ENCODE measurements around the gene PCSK1N.

GRCh38 chrX:48798318-48798717 is 37.1 kb downstream of the PCSK1N start:
- TF ChIP-seq EZH2phosphoT487 (IDR thresholded peaks at IDR 0.05; ENCODE audit: borderline replicate concordance), result no peak
- no peak for TF ChIP-seq POLR2AphosphoS5 (IDR thresholded peaks at IDR 0.05; ENCODE audit: low read depth, low read length)
- TF ChIP-seq TCF7L2 (IDR thresholded peaks at IDR 0.05; ENCODE audit: borderline replicate concordance, extremely low read depth, insufficient read depth, insufficient read length), result no peak
- TF ChIP-seq, protein P1, sequence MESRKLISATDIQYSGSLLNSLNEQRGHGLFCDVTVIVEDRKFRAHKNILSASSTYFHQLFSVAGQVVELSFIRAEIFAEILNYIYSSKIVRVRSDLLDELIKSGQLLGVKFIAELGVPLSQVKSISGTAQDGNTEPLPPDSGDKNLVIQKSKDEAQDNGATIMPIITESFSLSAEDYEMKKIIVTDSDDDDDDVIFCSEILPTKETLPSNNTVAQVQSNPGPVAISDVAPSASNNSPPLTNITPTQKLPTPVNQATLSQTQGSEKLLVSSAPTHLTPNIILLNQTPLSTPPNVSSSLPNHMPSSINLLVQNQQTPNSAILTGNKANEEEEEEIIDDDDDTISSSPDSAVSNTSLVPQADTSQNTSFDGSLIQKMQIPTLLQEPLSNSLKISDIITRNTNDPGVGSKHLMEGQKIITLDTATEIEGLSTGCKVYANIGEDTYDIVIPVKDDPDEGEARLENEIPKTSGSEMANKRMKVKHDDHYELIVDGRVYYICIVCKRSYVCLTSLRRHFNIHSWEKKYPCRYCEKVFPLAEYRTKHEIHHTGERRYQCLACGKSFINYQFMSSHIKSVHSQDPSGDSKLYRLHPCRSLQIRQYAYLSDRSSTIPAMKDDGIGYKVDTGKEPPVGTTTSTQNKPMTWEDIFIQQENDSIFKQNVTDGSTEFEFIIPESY (IDR thresholded peaks at IDR 0.05; ENCODE audit: extremely low read depth, insufficient replicate concordance, low read length), result no peak
- TF ChIP-seq, protein P2, sequence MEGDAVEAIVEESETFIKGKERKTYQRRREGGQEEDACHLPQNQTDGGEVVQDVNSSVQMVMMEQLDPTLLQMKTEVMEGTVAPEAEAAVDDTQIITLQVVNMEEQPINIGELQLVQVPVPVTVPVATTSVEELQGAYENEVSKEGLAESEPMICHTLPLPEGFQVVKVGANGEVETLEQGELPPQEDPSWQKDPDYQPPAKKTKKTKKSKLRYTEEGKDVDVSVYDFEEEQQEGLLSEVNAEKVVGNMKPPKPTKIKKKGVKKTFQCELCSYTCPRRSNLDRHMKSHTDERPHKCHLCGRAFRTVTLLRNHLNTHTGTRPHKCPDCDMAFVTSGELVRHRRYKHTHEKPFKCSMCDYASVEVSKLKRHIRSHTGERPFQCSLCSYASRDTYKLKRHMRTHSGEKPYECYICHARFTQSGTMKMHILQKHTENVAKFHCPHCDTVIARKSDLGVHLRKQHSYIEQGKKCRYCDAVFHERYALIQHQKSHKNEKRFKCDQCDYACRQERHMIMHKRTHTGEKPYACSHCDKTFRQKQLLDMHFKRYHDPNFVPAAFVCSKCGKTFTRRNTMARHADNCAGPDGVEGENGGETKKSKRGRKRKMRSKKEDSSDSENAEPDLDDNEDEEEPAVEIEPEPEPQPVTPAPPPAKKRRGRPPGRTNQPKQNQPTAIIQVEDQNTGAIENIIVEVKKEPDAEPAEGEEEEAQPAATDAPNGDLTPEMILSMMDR (IDR thresholded peaks at IDR 0.05 in 2 of 3, conservative IDR thresholded peaks at IDR 0.05 in 1 of 3; ENCODE audit: borderline replicate concordance in 1 of 3, insufficient read depth in 1 of 3, low read depth in 2 of 3, low read length in 2 of 3), result no peak
- TF ChIP-seq POLR2A (IDR thresholded peaks at IDR 0.05; ENCODE audit: borderline replicate concordance, extremely low read depth, insufficient read depth, insufficient read length), result no peak

Data from HCT116 (cell line).